GM12865 (cell line): ENCODE data around the gene DOK3.

Experiments
- DNase-seq: peaks from one replicate; pipeline ENCODE4 v3.0.0; 2010; ENCODE audit warnings: low read depth
- H3K4me3 ChIP-seq: 2 replicates; pipeline ENCODE4 v1.5.1; 2011; ENCODE audit warnings: mild to moderate bottlenecking, low read depth, low read length, control low read depth
- TF ChIP-seq, protein P1 (sequence below): IDR thresholded peaks from 2 replicates; pipeline ENCODE4 v1.5.1; 2011; ENCODE audit warnings: low read length, control low read depth, low read depth, inconsistent platforms; ENCODE audit not compliant: insufficient read depth; ENCODE audit errors: missing control alignments

Gene DOK3

DNA sequence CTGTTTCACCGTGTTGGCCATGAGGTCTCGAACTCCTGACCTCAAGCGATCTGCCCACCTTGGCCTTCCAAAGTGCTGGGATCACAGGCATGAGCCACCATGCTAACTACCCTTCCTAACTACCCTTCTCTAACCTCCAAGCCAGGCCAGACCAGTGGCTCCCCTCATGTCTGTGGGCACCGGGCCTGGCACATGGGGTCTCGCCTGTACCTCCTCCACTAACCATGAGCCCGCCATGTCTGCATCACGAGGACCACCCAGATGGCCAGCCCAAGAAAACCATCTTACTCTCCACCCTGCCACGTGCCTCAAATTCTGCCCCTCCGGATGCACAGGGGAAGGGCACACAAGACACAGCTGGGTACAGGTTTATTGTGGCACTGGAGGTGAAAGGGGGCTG lies 26.6 kb downstream of the DOK3 start:
- no peak for DNase-seq

DNA sequence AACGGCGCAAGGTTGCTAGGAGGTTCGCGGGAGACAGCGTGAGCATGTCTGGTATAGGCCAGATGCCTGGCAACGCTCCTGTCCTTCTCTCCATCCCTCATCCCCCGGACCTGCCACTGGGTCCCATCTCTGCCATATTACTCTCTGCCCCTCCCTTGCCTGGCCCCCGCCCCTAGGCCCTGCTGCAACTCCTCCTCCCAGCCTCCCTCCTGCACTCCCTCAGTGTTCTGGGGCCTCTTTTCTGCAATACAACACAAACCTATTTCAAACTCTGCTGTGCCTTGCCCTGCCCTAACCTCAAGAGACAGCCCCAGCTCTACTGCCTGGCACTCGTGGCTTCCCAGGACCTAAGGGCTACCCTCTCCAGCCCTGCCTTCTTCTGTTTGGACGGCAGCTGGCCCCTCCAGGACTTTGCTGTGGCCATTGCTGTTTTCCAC lies 27.2 kb downstream of the DOK3 start:
- no peak overlapping the region for H3K4me3 ChIP-seq
- TF ChIP-seq, protein P1, sequence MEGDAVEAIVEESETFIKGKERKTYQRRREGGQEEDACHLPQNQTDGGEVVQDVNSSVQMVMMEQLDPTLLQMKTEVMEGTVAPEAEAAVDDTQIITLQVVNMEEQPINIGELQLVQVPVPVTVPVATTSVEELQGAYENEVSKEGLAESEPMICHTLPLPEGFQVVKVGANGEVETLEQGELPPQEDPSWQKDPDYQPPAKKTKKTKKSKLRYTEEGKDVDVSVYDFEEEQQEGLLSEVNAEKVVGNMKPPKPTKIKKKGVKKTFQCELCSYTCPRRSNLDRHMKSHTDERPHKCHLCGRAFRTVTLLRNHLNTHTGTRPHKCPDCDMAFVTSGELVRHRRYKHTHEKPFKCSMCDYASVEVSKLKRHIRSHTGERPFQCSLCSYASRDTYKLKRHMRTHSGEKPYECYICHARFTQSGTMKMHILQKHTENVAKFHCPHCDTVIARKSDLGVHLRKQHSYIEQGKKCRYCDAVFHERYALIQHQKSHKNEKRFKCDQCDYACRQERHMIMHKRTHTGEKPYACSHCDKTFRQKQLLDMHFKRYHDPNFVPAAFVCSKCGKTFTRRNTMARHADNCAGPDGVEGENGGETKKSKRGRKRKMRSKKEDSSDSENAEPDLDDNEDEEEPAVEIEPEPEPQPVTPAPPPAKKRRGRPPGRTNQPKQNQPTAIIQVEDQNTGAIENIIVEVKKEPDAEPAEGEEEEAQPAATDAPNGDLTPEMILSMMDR, result no peak
- DNase-seq, result no peak

More for the DNA sequence above, 26.6 kb downstream of the DOK3 start:
- no peak overlapping the region for H3K4me3 ChIP-seq
- TF ChIP-seq, protein P1, result no peak

DNA sequence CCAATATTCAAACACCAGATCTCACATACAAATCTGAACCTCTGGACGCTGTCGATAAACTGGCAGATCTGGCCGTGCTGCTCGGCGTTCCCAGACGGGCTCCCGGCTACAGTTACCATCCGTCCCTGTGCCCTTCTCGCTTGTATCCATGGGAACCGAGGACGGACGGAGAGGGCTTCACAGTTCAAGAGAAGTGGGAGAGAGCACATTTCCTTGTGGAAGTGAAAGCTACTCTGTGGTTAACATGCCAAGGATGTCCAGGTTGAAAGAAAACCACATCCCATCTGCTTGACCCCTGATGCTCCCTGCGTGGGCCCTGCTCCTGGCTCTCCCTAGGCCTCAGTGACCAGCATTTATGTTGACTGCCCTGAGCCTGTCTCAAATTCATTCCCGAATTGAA lies 29.9 kb downstream of the DOK3 start:
- TF ChIP-seq, protein P1, result no peak
- no peak overlapping the region for H3K4me3 ChIP-seq
- DNase-seq, result no peak

DNA sequence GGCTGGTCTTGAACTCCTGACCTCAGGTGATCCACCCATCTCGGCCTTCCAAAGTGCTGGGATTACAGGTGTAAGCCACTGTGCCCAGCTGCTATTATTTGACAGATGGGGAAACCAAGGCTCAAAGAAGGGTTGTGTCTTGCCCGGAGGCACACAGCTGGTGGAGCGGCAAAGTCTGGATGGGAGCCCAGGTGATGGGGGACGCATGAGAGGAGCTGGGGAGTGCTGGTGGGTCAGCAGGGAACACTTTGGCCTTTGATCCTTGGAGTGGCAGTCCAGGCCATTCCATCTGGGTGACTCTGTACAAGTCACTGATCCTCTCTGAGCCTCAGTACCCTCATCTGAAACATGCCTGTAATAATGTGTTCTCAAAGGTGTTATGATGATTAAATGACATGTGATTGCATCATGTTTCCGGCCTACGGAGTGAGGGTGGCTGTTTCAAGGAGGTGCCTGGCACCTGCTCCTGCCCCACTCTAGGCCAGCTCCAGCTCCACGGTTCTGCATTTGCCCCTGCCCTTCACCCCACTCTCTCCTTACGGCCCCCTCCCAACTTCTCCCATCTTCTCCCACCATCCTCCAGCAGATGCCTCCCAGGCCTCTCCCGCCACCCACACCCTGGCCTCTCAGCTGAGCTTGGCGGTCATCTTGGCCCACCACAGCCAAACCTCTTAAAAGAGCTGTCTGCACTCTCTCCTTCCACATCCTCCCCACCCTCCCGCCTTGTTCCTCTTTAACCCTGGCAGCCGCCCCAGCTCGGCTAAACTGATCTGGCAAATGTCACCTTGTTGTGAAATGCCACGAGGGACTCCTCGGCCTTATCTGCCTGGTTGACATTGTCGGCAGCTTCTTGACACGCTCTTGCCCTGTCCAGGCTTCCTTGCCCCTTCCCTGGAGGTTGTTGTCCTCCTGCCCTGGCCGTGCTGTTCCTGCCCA lies 30.6 kb downstream of the DOK3 start:
- DNase-seq, result no peak
- TF ChIP-seq, protein P1, result no peak
- H3K4me3 ChIP-seq, result no peak overlapping the region

DNA sequence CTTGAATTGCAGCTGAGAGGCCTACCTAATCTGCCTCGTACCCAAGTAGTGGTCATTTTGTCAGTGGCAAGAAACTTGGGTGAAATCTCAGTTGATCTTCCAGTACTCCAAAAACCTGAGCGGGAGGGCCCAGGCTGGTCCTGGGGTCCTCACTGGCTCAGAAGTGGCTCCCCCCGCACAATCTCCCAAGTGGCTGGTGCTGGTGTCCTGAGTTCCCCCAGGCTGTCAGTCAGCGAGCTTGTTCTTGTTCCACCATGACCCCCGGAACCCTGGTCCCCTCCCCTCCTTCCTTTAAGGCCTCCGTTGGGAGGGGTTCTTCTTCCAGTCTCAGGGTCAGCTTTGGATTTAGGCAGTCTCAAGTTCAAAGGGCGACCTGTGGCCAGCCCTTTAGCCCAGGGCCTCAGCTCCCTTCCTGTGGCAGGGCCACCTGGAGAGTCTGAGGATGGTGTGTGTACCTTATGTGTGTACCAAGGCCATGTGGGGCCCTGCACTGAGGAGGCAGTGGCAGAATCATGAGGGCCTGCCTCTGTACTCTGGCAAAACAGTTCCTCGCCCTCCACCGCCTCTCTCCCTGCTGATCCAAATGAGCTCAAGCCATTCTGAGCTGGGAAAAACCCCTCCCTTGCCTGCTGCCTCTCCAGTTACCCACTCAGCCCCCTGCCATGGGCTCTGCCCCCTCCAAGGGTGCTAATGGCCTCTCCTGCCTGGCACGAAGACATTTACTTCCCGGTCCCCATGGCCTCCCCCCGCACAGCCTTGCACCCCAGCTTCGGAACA lies 31.7 kb downstream of the DOK3 start:
- no peak overlapping the region for H3K4me3 ChIP-seq
- no peak for DNase-seq
- TF ChIP-seq, protein P1, result no peak

DNA sequence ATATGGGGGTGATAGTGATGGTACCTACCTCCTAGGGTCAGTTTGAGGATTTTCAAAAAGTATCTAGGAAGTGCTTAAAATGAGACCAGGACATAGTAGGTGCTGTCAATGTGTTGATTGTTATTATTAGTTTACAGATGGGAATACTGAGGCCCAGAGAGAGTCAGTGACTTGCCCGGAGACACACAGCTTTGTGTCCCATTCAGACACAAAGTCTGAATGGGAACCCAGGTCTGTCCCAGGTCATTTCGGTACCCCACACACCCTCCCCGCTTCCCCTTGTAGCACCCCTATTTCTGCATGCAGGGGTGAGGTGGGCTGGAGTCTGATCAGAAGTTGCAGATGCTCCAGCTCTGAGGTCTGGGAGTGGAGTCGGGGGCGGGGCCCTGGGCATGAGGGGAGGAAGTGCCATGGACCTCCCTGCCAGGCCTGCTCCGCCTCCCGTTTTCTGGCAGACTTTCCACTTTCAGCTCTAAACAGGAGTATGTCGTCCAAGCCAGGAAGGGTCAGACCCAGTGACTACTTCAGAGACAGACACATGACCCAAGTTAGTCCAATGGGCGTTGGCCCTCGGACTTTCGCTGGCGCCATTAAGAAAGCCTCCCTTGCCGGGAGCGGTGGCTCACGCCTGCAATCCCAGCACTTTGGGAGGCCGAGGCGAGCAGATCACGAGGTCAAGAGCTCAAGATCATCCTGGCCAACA lies 32.9 kb downstream of the DOK3 start:
- H3K4me3 ChIP-seq, result no peak overlapping the region
- no peak for DNase-seq
- TF ChIP-seq, protein P1, result no peak
